ENCODE measurements around the gene TEKT3.

Gene TEKT3

GRCh38 chr17:15262291-15263205 is 78.8 kb downstream of the TEKT3 start:
- DNase-seq, result no peak

DNA sequence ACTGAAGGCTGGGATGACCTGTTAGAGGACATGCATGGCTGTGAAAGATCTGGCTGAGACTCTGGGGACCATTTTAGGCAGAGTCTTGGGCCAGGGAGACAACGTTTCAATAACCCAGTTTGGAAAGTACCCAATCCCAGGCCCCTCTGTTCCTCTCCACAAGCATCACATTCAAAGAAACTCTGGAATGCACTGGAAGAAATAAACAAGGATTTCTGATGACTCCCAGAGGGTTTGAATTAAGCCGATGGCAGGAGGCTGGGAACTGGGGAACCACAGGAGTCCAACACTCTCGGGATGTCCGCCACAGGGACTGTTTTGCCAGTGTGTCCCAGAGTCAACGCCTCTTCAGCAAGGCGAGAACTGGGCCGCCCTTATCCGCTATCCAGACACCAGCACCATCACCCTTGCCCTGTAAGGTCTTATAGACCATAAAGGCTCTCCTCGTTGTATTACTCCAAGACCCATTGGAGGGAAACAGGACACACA is 79.6 kb downstream of the TEKT3 start:
- no peak for DNase-seq

GRCh38 chr17:15261258-15261801 is 80.1 kb downstream of the TEKT3 start:
- DNase-seq, result no peak

DNA sequence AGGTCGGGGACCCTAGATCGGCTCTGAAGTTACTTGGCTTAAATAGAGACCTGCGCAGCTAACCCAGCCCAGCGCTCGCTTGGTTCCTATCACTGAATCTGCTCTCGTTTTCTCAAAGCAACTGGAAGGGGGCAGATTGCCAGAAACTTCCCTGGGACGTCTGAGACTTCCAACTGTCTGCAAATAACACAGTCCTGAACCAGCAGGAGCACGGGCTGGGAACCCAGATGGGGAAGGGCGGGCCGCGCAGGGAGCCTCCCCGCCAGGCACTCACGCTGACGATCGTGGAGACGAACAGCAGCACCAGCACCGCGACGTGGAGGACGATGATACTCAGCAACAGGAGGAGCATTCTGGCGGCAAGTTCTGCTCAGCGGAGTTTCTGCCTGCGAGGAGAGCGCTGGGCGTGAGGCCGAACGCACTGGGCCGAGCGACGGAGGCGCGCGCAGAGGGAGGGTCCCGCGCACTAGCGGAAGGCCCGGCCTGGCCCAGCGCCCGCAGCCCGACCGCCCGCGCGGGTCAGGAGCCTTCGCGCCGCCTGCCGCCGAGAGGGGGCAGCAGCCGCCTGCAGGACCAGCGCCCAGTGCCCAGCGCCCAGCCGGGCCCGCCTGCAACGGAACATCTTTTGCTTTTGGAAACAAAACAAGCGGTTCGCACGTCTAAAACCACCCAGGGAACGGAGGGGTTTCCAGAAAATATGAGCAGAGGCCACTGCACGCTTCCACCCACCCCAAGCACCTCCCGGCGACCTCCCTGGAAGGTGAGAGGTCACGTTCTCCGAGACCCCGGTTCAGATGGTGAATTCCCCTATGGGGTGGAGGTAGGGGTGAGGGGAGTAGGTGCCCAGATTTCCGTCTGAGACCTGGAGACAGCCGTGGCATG is 80.8 kb downstream of the TEKT3 start:
- DNase-seq, result peak; percentile 24

- DNase-seq, result no peak
Measured at GRCh38 chr17:15257796-15258512, 83.4 kb downstream of the TEKT3 start.

- DNase-seq, result peak; percentile 32
Measured at GRCh38 chr17:15257258-15257788, 84.1 kb downstream of the TEKT3 start.

- DNase-seq, result no peak
Measured at GRCh38 chr17:15256689-15257088, 84.7 kb downstream of the TEKT3 start.

DNA sequence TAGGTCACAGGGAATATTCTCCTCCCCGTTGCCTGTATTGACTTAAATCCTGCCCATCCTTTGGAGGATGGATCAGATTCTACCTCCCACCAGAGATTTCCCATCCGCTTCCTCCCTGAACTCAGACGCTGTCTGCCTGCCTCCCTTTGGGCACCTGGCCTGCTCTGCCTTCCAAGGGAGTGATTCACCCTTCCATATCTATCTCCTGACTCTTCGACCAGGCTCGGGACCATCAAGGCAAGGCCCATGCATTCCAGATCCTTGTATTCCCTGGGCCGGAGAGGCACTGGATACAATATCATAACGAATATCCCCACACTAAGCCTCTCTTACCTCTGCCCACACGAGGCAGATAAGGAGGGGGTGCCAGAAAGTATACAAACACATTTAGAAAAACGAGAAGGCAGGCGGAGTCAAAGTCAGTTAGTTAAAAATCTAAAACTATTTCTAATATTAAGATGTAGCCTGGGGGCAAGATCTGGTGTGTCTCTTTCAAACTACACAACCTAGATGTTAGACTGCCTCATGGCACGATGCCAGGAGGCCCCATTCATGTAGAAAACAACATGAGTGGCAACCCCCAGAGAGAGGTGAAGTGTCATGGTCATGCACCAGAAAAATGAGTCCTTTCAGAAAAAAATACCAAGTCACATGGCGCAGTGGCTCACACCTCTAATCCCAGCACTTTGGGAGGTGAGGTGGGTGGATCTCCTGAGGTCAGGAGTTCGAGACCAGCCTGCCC is 85.5 kb downstream of the TEKT3 start:
- no peak for DNase-seq
